HL-60 (cell line): ENCODE data around the gene UNCX.
"Not testable (repeated sequence)": the region's sequence is repeated elsewhere in the genome, so short reads cannot be mapped to it uniquely, and the experiment has no call there.

Experiments
- DNase-seq, 2 experiments: peaks; one replicate each; pipeline ENCODE4 v3.0.0-alpha.2; 2010 to 2020; ENCODE audit warnings: low read depth in 1 of 2, low spot score in 1 of 2
- H3K27ac ChIP-seq: fragments of 250-450 bp; sonication (Bioruptor Pico); replicated peaks from 2 replicates; pipeline ENCODE4 v1.5.1; 2020; ENCODE audit warnings: mild to moderate bottlenecking, moderate library complexity
- H3K27me3 ChIP-seq: fragments of 250-450 bp; sonication (Bioruptor Pico); 2 replicates; pipeline ENCODE4 v1.5.1; 2021; ENCODE audit warnings: mild to moderate bottlenecking, moderate library complexity; ENCODE audit not compliant: insufficient read depth, poor library complexity, severe bottlenecking
- H3K4me3 ChIP-seq: replicated peaks from 2 replicates; pipeline ENCODE4 v1.5.1; 2011; ENCODE audit warnings: mild to moderate bottlenecking, control low read depth, low read length; ENCODE audit not compliant: insufficient read depth
- CTCF ChIP-seq: IDR thresholded peaks from one replicate; pipeline ENCODE4 v1.5.1; 2011; ENCODE audit warnings: low read length, control low read depth, inconsistent platforms; ENCODE audit not compliant: insufficient read depth
- GABPA ChIP-seq: IDR thresholded peaks from 2 replicates; pipeline ENCODE4 v1.6.1; 2012; ENCODE audit warnings: low read depth
- POLR2AphosphoS5 ChIP-seq: IDR thresholded peaks from 2 replicates; pipeline ENCODE4 v1.6.1; 2012; ENCODE audit warnings: low read depth
- REST ChIP-seq: IDR thresholded peaks from 2 replicates; pipeline ENCODE4 v1.6.1; 2012; ENCODE audit warnings: low read depth; ENCODE audit not compliant: insufficient replicate concordance
- SPI1 ChIP-seq: IDR thresholded peaks from 2 replicates; pipeline ENCODE4 v1.6.1; 2012; ENCODE audit warnings: low read depth, mild to moderate bottlenecking, borderline replicate concordance

UNCX gene

GRCh38 chr7:1189986-1190772 lies 42.5 kb upstream of the UNCX start:
- no peak overlapping the region for H3K27ac ChIP-seq
- DNase-seq, result no peak
- TF ChIP-seq REST (no peak), GABPA (no peak), SPI1 (no peak), CTCF (no peak), POLR2AphosphoS5 (no peak)
- no peak overlapping the region for H3K4me3 ChIP-seq
- no peaks in the 10 kb centered on the region for H3K27me3 ChIP-seq

- Histone ChIP-seq H3K4me3 (peak overlapping the region; percentile 30), H3K27me3 (no peaks in the 10 kb centered on the region), H3K27ac (peak overlapping the region; percentile 62)
- TF ChIP-seq REST (no peak), SPI1 (peak; percentile 22; the same call in 1 of the 2 replicates), CTCF (no peak), GABPA (peak; percentile 54), POLR2AphosphoS5 (peak; percentile 56)
- DNase-seq, result peak; percentile 86 to 90
Measured at GRCh38 chr7:1192171-1192676, 40.4 kb upstream of the UNCX start.

GRCh38 chr7:1193593-1194424 lies 38.9 kb upstream of the UNCX start:
- peak; percentile 49 to 82 for DNase-seq
- H3K27me3 ChIP-seq, result no peaks in the 10 kb centered on the region

GRCh38 chr7:1196441-1196840 lies 36.2 kb upstream of the UNCX start:
- not testable (repeated sequence) for H3K27ac ChIP-seq, DNase-seq, H3K4me3 ChIP-seq, H3K27me3 ChIP-seq

More at GRCh38 chr7:1193593-1194424, 38.9 kb upstream of the UNCX start:
- no peak overlapping the region for H3K4me3 ChIP-seq
- TF ChIP-seq CTCF, result peak; percentile 46
- TF ChIP-seq SPI1, result no peak
- peak overlapping the region; percentile 28 for H3K27ac ChIP-seq
